Fibroblast of peridontal ligament (primary cell): ENCODE measurements around the gene TBC1D9.

Experiments used
- DNase-seq: peaks from one replicate; pipeline ENCODE4 v3.0.0-alpha.2; 2010; ENCODE audit errors: extremely low read depth

TBC1D9 gene

DNA sequence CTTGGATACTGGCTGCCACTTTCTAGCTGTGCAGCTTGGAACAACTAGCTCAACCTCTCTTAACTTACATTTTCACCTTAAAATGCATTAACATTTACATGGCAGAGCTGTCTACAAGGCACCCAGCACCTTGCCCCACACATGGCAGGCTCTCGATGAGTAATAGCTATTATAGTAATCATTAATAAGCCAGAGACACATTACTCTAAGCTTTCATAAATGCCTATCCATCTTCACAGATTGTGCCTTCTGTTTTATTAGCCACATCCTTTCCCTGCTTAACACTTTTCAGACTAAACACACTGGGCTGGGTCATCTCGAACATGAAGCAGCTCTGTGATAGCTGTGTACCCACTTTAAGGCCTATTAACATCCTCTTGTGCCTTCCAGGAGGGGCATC, 103.6 kb downstream of the TBC1D9 start:
- no peak for DNase-seq

DNA sequence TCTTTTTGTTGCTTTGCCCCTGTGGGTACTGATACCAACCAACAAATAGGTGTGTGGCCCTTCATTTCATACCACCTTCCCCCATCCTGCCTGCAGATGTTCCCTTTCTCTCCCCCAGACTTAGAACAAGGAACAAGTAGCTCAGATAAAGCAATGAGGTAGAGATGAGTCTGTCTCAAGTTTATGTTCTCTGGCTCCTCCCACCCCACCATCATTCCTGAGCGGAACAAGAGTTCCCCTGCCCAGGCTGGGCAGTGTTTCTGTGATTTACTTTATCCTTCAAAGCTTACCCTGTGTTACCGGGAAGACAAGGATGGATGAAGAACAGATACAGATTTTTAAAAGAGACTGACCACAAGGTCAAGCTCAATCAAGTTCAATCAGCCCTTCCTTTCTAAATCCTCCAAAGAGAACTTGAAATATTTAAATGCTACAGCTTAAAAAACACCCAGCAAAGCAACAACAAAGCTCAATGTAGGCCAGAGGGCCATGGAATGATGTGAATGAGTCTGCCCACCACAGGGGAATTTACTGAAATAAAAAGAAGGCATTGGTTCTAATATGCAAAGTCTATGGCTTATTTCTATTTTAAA, 107.4 kb downstream of the TBC1D9 start:
- DNase-seq = peak; percentile 26

- peak; percentile 43 for DNase-seq
These were observed 110.4 kb downstream of the TBC1D9 start for GRCh38 chr4:140645614-140646412.

- DNase-seq = no peak
These were observed 111.0 kb downstream of the TBC1D9 start for GRCh38 chr4:140645196-140645595.

GRCh38 chr4:140644470-140645185, 111.6 kb downstream of the TBC1D9 start:
- no peak for DNase-seq

GRCh38 chr4:140643571-140644055, 112.6 kb downstream of the TBC1D9 start:
- DNase-seq = no peak

DNA sequence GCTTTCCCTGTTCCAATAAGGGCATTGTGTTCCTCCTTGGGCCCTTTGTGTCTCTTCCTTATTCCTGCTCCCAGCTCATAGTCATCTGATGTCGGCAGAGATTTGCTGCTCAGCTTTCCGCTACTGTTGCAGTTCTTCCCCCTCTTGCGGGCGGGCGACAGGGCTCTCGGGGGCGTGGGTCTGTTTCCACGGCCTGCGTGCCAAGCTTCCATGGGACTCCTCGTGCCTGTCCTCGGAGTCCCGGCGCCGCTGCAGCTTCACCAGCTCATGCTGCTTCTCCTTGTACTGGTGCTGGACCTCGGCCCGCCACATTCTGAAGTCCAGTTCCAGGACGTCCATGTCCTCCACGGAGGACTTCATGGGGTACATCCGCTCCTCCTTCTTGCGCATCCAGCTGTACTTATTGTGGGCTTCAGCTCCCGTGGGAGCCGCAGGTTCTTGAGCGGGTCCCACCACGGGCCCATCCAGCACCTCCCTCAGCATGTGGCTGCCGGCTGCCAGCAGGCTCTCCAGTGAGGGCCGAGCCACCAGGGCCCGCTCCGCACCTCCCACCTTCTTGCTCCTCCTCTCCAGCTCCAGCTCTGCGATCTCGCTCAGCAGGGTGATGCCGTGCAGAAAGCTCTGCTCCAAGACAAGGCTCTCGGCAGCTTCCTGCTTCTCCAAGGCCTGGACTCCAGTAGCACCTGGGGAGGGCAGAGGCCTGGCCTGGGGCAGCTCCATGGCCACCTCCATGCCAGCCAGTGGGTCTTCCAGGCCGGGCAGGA, 113.3 kb downstream of the TBC1D9 start:
- no peak for DNase-seq

DNA sequence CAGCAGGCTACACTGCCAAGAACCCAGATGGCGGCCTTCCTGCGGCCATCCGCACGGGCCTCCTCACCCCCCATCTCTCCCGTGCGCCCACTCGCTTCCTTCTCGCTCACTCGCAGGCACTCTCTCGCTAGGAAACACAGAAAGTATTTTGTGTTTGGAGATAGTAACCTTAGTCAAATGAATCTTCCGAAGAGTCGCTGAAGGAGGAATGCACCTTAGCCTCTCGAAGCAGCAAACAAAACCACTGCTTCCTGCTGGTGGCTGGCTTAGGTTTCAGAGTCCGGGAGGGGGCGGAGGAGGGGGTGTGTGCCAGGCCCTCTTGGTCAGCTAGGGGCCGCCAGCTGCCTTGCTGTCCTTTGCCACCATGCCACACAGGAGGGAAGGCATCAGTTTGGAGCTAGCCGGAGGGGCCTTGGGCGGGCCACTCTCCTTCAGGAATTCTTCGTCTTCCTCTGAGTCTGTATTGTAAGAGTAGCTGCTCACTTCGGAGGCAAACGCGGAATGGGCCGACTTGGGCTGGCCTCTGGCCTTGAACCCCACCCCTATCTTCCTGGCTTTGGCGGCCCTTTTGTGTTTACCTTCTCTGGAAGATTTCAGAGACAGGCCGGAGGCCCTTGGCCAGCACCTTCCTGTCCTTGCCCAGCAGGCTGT, 114.3 kb downstream of the TBC1D9 start:
- DNase-seq = no peak

GRCh38 chr4:140641105-140641555, 115.1 kb downstream of the TBC1D9 start:
- no peak for DNase-seq

- DNase-seq = no peak
These were observed 115.9 kb downstream of the TBC1D9 start for GRCh38 chr4:140640150-140640748.

DNA sequence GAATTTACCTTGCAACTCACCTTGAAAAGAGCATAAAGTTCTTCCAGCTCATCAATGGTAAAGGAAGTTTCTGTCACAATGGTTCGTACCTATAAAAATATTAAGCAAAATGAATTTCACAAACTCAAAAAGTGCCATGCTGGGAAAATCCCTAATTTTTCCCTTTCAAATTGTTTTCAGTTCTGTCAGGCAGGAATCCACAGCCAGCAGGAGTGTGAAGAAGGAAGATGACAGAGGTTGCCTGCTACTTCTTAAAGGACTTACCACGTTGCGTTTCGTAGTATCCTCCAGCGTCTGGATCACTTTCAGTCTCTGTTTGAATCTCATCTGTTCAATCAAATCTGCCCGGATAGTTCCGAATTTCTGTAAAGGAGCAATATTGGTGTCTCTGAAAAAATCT, 117.1 kb downstream of the TBC1D9 start:
- no peak for DNase-seq

- DNase-seq = peak; percentile 27
These were observed 118.3 kb downstream of the TBC1D9 start for GRCh38 chr4:140637836-140638235.

GRCh38 chr4:140635606-140636005, 120.6 kb downstream of the TBC1D9 start:
- no peak for DNase-seq

GRCh38 chr4:140633951-140634350, 122.2 kb downstream of the TBC1D9 start:
- DNase-seq = no peak

GRCh38 chr4:140633124-140633523, 123.1 kb downstream of the TBC1D9 start:
- no peak for DNase-seq

- no peak for DNase-seq
These were observed 125.9 kb downstream of the TBC1D9 start for GRCh38 chr4:140630246-140630645.

GRCh38 chr4:140628016-140628415, 128.2 kb downstream of the TBC1D9 start:
- DNase-seq = no peak

DNA sequence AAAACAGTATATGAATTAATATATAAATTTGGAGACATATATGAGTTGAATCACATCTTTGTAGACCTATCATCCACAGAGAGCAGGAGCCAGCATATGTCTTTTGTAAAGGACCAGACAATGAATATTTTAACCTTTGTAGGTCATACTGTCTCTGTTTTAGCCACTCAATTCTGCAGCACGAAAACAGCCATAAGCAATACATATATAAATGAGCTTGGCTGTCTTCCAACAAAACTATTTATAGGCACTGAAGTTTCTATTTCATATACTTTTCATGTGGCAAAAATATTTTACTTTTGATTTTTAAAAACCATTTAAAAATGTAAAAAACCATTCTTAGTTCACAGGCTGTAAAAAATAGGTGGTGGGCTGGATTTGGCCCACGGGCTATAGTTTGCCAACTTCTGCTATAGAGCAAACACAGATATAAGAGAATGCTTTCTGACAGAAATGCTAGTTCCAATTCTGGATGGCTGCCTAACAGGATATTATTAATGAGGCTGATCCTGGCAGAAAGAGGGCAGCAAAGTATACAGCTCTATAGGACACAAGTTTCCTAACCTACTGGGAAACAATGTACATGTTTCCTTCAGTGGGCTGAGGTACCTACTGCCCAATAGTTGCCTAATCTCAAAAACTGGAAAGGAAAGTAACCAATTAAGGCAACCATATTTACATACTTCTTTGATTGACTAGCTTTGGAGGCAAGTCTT, 129.4 kb downstream of the TBC1D9 start:
- DNase-seq = peak; percentile 10

- no peak for DNase-seq
These were observed 133.7 kb downstream of the TBC1D9 start for GRCh38 chr4:140622333-140622958.

DNA sequence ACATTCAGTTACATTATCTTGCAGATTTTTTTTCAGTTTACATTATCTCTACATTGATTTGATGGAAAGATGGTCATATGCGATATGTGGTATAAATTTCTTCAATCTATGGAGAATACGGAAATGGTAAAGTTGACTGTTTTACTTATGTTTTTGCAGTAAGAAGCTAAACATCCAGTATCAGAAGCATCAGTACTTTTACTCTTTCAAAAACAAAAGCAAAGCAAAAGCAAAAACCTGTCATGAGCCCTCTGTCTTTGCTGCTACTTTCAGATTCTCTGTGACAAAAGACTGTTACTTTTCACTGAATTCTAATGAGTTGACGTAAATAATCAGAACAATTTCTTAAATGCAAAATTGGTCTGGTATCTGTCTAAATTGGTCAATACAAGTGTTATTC, 135.0 kb downstream of the TBC1D9 start:
- no peak for DNase-seq
